ENCODE measurements around the gene CST9L.

CST9L gene

GRCh38 chr20:23568320-23568970 lies at the start of gene CST9L:
TSS of gene CST9L (minus strand) at chr20:23568484. CDS start at chr20:23568450, 34 bp downstream.
- DNase-seq: no peak

DNA sequence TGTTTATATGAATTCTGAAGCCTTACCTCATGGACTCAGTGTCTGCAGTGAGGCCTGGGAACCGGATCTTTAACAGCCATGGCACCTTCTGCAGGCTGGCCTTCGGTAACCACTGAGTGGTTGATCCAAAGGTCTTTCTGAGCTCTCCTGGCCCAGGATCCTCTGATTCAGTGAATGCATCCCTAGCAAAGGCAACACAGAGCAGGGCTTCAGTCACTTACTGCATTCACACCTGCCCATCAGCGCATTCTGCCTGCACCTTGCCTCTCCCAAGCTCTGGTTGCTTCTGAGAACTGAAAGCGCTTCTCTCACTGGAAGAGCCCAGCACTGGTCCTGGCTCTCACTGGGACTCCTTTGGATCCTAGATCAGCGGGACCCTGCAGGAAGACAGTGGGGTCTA lies 45.9 kb upstream of the CST9L start:
- DNase-seq: no peak

DNA sequence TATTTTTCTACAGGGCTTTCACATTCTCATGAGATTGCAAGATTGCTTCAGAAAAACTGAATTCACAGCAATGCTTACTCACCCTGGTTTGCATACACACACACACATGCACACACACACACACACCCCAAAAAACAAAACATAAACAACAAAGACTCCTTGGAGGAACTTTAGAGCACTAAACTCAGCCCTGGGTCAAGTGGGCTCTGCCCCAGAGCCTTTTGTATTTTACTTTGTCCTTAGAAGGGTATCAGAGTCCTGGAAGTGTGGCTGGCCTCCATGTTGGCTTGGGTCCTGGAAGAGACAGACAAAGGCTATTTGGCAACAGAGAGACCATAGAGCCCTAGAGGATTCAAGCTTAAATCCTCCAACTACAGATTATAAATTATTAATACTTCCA lies 45.4 kb upstream of the CST9L start:
- no peak for DNase-seq

GRCh38 chr20:23612396-23612795 lies 44.1 kb upstream of the CST9L start:
- no peak for DNase-seq

DNA sequence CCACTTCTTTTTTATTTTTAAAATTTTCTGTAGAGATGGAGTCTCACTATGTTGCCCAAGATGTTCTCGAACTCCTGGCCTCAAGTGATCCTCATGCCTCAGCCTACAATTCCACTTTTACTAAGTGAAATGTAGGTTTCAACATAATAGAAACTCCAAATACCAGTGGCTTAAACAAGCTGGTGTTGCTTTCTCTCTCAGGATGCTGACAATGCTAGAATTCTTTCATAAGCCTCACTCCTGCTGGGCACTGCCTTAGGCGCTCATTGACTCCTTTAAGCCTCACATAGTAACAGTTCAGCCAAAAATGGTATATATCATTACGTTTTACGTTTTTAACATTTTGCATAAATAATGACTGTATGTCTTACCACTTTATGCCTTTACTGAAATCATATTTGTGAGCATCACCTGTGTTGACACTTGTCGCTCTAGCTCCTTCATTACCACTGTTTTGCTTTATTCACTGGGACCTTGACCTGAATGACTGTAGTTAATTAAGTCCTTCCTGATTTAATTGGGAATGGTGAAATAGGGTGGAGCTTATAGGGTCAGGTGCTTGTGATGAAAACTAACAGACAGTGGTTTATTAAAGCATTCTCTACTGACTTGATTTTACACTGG lies 41.3 kb upstream of the CST9L start:
- DNase-seq: no peak

GRCh38 chr20:23608251-23608846 lies 40.1 kb upstream of the CST9L start:
- no peak for DNase-seq

GRCh38 chr20:23607497-23608245 lies 39.4 kb upstream of the CST9L start:
- no peak for DNase-seq

GRCh38 chr20:23606652-23607049 lies 38.4 kb upstream of the CST9L start:
- DNase-seq: peak; percentile 85

DNA sequence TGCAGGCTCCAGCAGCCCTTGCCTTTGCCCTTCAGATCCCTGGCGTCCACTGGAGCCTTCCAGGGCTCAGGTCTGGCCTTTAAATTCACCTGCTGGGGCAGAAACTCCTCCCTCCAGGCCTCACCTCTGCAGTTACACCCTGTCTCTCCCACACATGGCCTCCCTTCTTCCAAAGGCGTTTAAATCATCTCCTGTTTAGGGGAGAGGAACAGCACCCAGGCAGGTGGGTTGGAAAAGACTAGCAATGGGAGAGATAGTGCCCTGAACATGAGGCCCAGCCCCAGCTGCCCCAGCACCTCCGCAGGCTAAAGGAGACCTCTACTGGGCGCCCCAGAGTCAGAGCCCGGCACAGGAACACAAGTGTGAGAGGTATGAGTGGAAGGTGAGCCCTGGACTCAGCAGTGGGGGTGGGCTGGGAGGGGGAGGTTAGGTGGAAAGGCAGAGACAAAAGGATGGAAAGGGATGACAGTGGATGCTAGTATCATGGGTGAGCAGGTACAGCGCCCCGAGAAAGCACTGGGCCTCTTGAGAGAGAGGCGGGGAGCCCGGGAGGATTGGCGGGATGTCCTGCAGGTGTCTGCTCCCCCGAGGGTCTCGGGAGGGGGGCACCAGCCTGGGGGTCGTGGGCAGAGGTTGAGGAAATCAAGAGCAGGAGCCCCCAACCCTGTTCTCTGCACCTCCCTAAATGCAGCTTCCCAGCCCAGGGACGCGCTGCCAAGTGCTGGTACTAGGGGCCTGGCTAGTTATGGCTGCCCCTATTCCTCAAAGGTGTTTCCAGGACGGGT lies 37.8 kb upstream of the CST9L start, which contains the start of gene CST9:
CST9 (minus strand) TSS at position 51 of the 785 bp plus-strand sequence. CDS start 53 bp downstream, outside the sequence.
- no peak for DNase-seq

- DNase-seq: no peak
Measured at GRCh38 chr20:23604306-23604705, 36.0 kb upstream of the CST9L start.

DNA sequence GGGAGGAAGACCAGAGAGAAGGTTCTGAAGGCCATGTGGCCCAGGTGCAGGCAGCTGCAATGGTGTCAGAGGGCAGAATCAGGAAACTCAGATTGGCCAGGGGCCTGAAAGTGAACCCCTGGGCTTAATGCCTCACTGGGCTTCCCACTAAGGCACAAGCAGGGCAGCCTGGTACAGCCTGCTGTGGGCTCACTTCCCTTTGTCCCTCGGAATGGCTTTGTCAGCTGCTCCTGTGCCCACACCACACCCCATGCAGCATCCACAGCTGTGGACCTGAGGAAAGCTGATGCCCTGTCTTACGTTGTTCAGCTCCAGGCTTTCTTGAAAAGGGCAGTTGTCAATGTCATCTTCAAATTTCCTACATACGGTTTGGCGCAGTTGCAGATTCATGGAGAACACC lies 35.0 kb upstream of the CST9L start:
- no peak for DNase-seq

GRCh38 chr20:23602699-23603098 lies 34.4 kb upstream of the CST9L start:
- no peak for DNase-seq

- no peak for DNase-seq
Measured at GRCh38 chr20:23602241-23602640, 34.0 kb upstream of the CST9L start.

DNA sequence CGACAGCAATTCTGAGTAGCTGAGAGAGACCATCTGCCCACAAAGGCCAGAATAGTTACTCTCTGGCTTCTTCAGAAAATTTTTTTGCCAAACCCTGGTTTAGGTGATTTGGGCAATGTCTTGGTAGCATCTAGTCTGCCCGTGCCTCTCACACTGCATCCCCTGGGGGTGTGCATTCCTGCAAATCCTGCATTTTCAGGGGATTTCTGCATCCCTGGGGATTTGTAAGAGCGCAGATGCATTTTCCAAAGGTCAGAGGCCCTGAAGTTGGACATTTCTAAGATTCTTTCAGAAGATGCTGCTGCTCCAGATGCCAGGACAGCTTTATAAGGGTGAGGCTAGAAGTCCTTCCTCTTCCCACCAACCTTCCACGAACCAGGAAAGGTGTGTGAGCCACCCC lies 33.4 kb upstream of the CST9L start:
- DNase-seq: no peak

GRCh38 chr20:23598481-23598880 lies 30.2 kb upstream of the CST9L start:
- no peak for DNase-seq

- no peak for DNase-seq
Measured at GRCh38 chr20:23596579-23597250, 28.4 kb upstream of the CST9L start.

- DNase-seq: no peak
Measured at GRCh38 chr20:23595941-23596340, 27.7 kb upstream of the CST9L start.

DNA sequence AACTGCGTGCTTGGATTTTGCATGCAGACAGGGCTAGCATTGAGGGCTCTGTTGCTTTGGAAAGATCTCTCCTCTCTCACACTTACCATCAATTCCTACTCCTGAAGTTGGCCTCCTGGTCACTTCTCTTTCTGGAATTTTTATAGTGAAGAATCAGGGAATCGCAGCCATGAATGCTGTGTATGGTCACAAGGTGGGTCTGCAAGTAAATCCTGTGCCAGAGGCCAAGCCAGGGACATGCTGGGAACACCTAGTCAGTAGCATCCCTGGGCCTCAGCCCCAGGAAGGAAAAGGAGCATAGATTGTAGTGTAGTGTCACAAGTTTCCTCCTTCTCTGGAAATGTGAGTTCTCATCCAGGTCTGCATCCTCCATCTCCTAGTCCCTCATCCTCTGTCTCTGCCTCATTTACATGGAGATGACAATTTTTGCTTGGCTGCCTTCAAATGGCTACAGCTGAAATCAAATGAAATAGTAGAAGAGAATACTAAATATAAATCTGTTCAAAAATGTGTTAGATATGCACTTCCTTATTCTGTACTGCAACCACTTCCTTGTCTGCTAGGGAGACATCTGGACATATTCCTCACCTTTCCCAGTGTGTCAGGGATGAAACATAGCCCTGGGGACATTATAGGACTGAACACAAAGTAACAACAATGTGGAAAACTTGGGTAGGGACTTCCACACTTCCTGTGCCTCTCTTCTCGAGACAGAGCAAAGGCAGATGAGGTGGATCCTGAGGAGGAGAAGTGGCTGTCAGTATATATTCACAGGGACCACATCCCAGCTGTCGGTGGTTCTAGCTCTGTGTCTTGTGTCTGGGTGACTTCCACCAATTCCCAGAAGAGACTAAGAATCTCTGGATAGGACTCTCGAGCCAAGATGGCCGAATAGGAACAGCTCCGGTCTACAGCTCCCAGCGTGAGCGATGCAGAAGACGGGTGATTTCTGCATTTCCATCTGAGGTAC lies 20.4 kb upstream of the CST9L start:
- DNase-seq: peak; percentile 19

DNA sequence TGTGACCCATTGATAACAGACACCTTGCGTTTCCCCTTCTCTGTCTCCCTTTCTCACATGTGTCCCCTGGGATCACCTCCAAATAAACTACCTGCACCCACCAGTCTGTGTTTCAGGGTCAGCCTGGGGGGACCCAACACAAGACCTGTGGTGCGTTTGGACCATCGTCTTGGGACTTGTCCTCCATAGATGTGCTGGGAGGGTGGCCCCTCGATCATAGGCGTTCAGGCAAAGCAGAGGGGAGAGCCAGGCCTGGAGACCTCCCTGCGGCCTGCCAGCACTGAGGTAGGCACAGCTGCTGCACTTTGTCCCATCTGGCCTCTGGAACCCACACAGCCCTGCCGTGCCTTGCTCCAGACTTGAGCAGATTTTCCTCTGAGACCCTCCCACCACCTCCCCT lies 19.3 kb upstream of the CST9L start:
- DNase-seq: no peak

GRCh38 chr20:23586735-23587525 lies 18.6 kb upstream of the CST9L start:
- no peak for DNase-seq

Data from NCI-H345 (cell line).